Measurements from ENCODE around the gene MROH2A. TPM values are rescaled to one million over a fixed set of nuclear protein-coding genes. Genes with fewer than 3 reads are reported as not detected.

Gene MROH2A
- total and polyA plus RNA-seq, 4 donors = 0.08 to 0.28 (median 0.09) TPM; not detected in 1

GRCh38 chr2:233823731-233824121 is 45.6 kb downstream of the MROH2A start:
- Histone ChIP-seq H3K36me3 (ENCODE audit: control insufficient read depth in 4 of 4, insufficient read depth in 3 of 4, low read depth in 1 of 4, low read length in 3 of 4) (no peaks in the 10 kb centered on the region), H3K4me3 (ENCODE audit: low read depth in 1 of 3, low read length in 3 of 3) (no peak overlapping the region), H3K27ac (ENCODE audit: low read depth in 1 of 2, low read length in 2 of 2) (peak overlapping the region; percentile 85 to 88), H3K4me1 (ENCODE audit: control insufficient read depth in 4 of 4, insufficient read depth in 4 of 4, low read length in 3 of 4) (peaks cover 6 to 36% (median 21%) of the 10 kb centered on the region in 4 donors), H3K9ac (ENCODE audit: low read depth in 1 of 2, low read length in 2 of 2) (peak overlapping the region in 1 of 2 donors; percentile 39), H3K9me3 (ENCODE audit: control insufficient read depth in 4 of 4, low read length in 3 of 4) (no peaks in the 10 kb centered on the region), H3K27me3 (ENCODE audit: control insufficient read depth in 4 of 4, insufficient read depth in 4 of 4, low read length in 3 of 4) (no peaks in the 10 kb centered on the region)
- no peak for DNase-seq (ENCODE audit: low spot score)
- WGBS = 86% methylated on average over 8 of the region's 8 CpGs
- no peak for TF ChIP-seq TAF1 (conservative IDR thresholded peaks at IDR 0.05)
- no peak for TF ChIP-seq FOXA2 (IDR thresholded peaks at IDR 0.05)
- no peak for TF ChIP-seq RXRA (IDR thresholded peaks at IDR 0.05)
- TF ChIP-seq GABPA (IDR thresholded peaks at IDR 0.05 in 1 of 2, conservative IDR thresholded peaks at IDR 0.05 in 1 of 2) = no peak
- no peak for TF ChIP-seq RAD21 (IDR thresholded peaks at IDR 0.05)
- no peak for TF ChIP-seq NR2F2 (IDR thresholded peaks at IDR 0.05)
- TF ChIP-seq REST (IDR thresholded peaks at IDR 0.05) = no peak
- TF ChIP-seq CTCF (IDR thresholded peaks at IDR 0.05; ENCODE audit: low read depth, low read length, missing input control) = no peak

DNA sequence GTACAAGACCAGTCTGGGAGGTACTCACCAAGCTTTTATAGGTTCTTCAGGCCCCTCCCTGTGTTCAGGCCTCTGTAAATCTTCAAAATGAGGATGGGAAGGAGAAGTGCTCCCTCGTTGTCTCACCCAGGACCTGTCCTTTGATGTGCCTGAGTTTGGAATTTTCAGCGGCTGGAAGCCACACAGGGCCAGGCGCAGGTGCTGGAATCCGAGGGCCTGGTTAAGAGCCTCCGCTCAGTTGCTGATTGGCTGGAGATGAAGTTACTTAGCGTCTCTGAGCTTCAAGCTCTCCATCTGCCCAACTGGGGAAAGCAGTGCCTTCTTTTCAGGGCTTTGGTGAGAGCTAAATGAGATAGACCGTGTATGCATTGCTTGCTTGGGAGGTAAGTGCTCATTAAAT is 46.2 kb downstream of the MROH2A start:
- H3K9me3 ChIP-seq (ENCODE audit: control insufficient read depth in 4 of 4, low read length in 3 of 4) = no peaks in the 10 kb centered on the region
- H3K4me3 ChIP-seq (ENCODE audit: low read depth in 1 of 3, low read length in 3 of 3) = no peak overlapping the region
- DNase-seq (ENCODE audit: low spot score) = no peak
- no peak overlapping the region for H3K9ac ChIP-seq (ENCODE audit: low read depth in 1 of 2, low read length in 2 of 2)
- no peaks in the 10 kb centered on the region for H3K27me3 ChIP-seq (ENCODE audit: control insufficient read depth in 4 of 4, insufficient read depth in 4 of 4, low read length in 3 of 4)
- no peaks in the 10 kb centered on the region for H3K36me3 ChIP-seq (ENCODE audit: control insufficient read depth in 4 of 4, insufficient read depth in 3 of 4, low read depth in 1 of 4, low read length in 3 of 4)
- TF ChIP-seq SP1 (IDR thresholded peaks at IDR 0.05) (no peak), REST (IDR thresholded peaks at IDR 0.05) (no peak), ZBTB33 (IDR thresholded peaks at IDR 0.05) (no peak), RXRA (IDR thresholded peaks at IDR 0.05) (no peak), FOXA2 (IDR thresholded peaks at IDR 0.05) (no peak), YY1 (IDR thresholded peaks at IDR 0.05) (no peak), HNF4A (conservative IDR thresholded peaks at IDR 0.05) (no peak), RAD21 (IDR thresholded peaks at IDR 0.05) (no peak), JUND (IDR thresholded peaks at IDR 0.05) (no peak), NR2F2 (IDR thresholded peaks at IDR 0.05) (no peak)
- peaks cover 6 to 30% (median 19%) of the 10 kb centered on the region in 4 donors for H3K4me1 ChIP-seq (ENCODE audit: control insufficient read depth in 4 of 4, insufficient read depth in 4 of 4, low read length in 3 of 4)
- WGBS = 89% methylated on average over 7 of the region's 7 CpGs
- H3K27ac ChIP-seq (ENCODE audit: low read depth in 1 of 2, low read length in 2 of 2) = peak overlapping the region in 1 of 2 donors; percentile 85
